ENCODE data around the gene ZBED1.
"Not testable (repeated sequence)": the region's sequence is repeated elsewhere in the genome, so short reads cannot be mapped to it uniquely, and the experiment has no call there.

ZBED1 gene

GRCh38 chrX:2517055-2517454, 16.3 kb upstream of the ZBED1 start:
- DNase-seq = no peak

- DNase-seq = no peak
Measured at GRCh38 chrX:2516623-2517022, 15.8 kb upstream of the ZBED1 start.

GRCh38 chrX:2514131-2514530, 13.4 kb upstream of the ZBED1 start:
- DNase-seq = no peak

- DNase-seq = no peak
Measured at GRCh38 chrX:2513121-2513664, 12.4 kb upstream of the ZBED1 start.

GRCh38 chrX:2512501-2512900, 11.7 kb upstream of the ZBED1 start:
- no peak for DNase-seq

- no peak for DNase-seq
Measured at GRCh38 chrX:2511326-2511725, 10.6 kb upstream of the ZBED1 start.

- no peak for DNase-seq
Measured at GRCh38 chrX:2508648-2509335, 8.0 kb upstream of the ZBED1 start.

GRCh38 chrX:2507904-2508627, 7.3 kb upstream of the ZBED1 start:
- DNase-seq = no peak

- DNase-seq = no peak
Measured at GRCh38 chrX:2507196-2507595, 6.4 kb upstream of the ZBED1 start.

GRCh38 chrX:2505341-2505740, 4.6 kb upstream of the ZBED1 start:
- DNase-seq = not testable (repeated sequence)

GRCh38 chrX:2504706-2505332, 4.0 kb upstream of the ZBED1 start:
- DNase-seq = no peak

GRCh38 chrX:2503591-2504500, 3.1 kb upstream of the ZBED1 start:
- no peak for DNase-seq

- no peak for DNase-seq
Measured at GRCh38 chrX:2502668-2503519, 2.1 kb upstream of the ZBED1 start.

- DNase-seq = no peak
Measured at GRCh38 chrX:2502120-2502667, 1.4 kb upstream of the ZBED1 start.

GRCh38 chrX:2501559-2502102, 855 bp upstream of the ZBED1 start:
- no peak for DNase-seq

GRCh38 chrX:2500091-2500802, 529 bp downstream of the ZBED1 start:
- DNase-seq = peak in 1 of 2 donors; percentile 18

- no peak for DNase-seq
Measured at GRCh38 chrX:2499507-2499906, 1.3 kb downstream of the ZBED1 start.

- DNase-seq = no peak
Measured at GRCh38 chrX:2498781-2499302, 1.9 kb downstream of the ZBED1 start.

GRCh38 chrX:2497961-2498780, 2.6 kb downstream of the ZBED1 start:
- no peak for DNase-seq

Data from CD4-positive, alpha-beta T cell treated with Interferon alpha-2 for 1 hour (primary cell).